ENCODE results near the gene ADCY2.
"Not testable (repeated sequence)": the region's sequence is repeated elsewhere in the genome, so short reads cannot be mapped to it uniquely, and the experiment has no call there.

ADCY2 gene

GRCh38 chr5:7396713-7397454, 946 bp downstream of the ADCY2 start:
- DNase-seq, result no peak

GRCh38 chr5:7397937-7398336, 2.0 kb downstream of the ADCY2 start:
- DNase-seq, result no peak

GRCh38 chr5:7398596-7399280, 2.8 kb downstream of the ADCY2 start:
- DNase-seq, result no peak

GRCh38 chr5:7405277-7405676, 9.3 kb downstream of the ADCY2 start:
- no peak for DNase-seq

- no peak for DNase-seq
Observed at GRCh38 chr5:7410936-7411511, 15.1 kb downstream of the ADCY2 start.

- DNase-seq, result no peak
Observed at GRCh38 chr5:7412409-7412808, 16.5 kb downstream of the ADCY2 start.

GRCh38 chr5:7415123-7415522, 19.2 kb downstream of the ADCY2 start:
- DNase-seq, result no peak

GRCh38 chr5:7415587-7416535, 19.9 kb downstream of the ADCY2 start:
- no peak for DNase-seq

- DNase-seq, result no peak
Observed at GRCh38 chr5:7418276-7418675, 22.3 kb downstream of the ADCY2 start.

- DNase-seq, result no peak
Observed at GRCh38 chr5:7419367-7419766, 23.4 kb downstream of the ADCY2 start.

- no peak for DNase-seq
Observed at GRCh38 chr5:7419846-7420245, 23.9 kb downstream of the ADCY2 start.

GRCh38 chr5:7420510-7421280, 24.8 kb downstream of the ADCY2 start:
- no peak for DNase-seq

- no peak for DNase-seq
Observed at GRCh38 chr5:7422316-7423106, 26.6 kb downstream of the ADCY2 start.

GRCh38 chr5:7423231-7423630, 27.3 kb downstream of the ADCY2 start:
- not testable (repeated sequence) for DNase-seq

GRCh38 chr5:7425830-7426229, 29.9 kb downstream of the ADCY2 start:
- no peak for DNase-seq

- DNase-seq, result no peak
Observed at GRCh38 chr5:7426284-7426683, 30.3 kb downstream of the ADCY2 start.

GRCh38 chr5:7434914-7435313, 39.0 kb downstream of the ADCY2 start:
- no peak for DNase-seq

- DNase-seq, result no peak
Observed at GRCh38 chr5:7435503-7435902, 39.6 kb downstream of the ADCY2 start.

- DNase-seq, result no peak
Observed at GRCh38 chr5:7436521-7436920, 40.6 kb downstream of the ADCY2 start.

GRCh38 chr5:7437836-7438235, 41.9 kb downstream of the ADCY2 start:
- DNase-seq, result no peak

- no peak for DNase-seq
Observed at GRCh38 chr5:7445068-7445467, 49.1 kb downstream of the ADCY2 start.

Data from NCI-H187 (cell line).